DOHH2 (cell line): ENCODE results near the gene U2AF1.
"Not testable (repeated sequence)": the region's sequence is repeated elsewhere in the genome, so short reads cannot be mapped to it uniquely, and the experiment has no call there.

ENCODE experiments used
- CTCF ChIP-seq: fragments of 200-600 bp; sonication (generic); IDR thresholded peaks from one replicate; pipeline ENCODE4 v1.5.1; 2014; ENCODE audit warnings: antibody characterized with exemption, mild to moderate bottlenecking, low read depth, low read length; ENCODE audit not compliant: poor library complexity, severe bottlenecking
- EZH2phosphoT487 ChIP-seq: fragments of 200-600 bp; sonication (generic); IDR thresholded peaks from 2 replicates; pipeline ENCODE4 v1.6.1; 2017; ENCODE audit warnings: borderline replicate concordance, mild to moderate bottlenecking, antibody characterized with exemption, low read length, moderate library complexity, mixed read lengths

- not testable (repeated sequence) for TF ChIP-seq CTCF, EZH2phosphoT487
Observed at GRCh38 chr21:43153601-43154000, 46.2 kb upstream of the U2AF1 start.
